ENCODE measurements around the gene EMILIN3.
A peak's percentile ranks its signal among the peaks of the same experiment; 100 is the strongest.

The EMILIN3 gene

GRCh38 chr20:41366546-41367392 lies at the start of gene EMILIN3:
Gene EMILIN3 (minus strand): TSS chr20:41366818. CDS start chr20:41366634, 184 bp downstream.
- DNase-seq: no peak

- no peak for DNase-seq
These were observed 48.6 kb upstream of the EMILIN3 start for GRCh38 chr20:41415191-41415590.

GRCh38 chr20:41413169-41413568 lies 46.6 kb upstream of the EMILIN3 start:
- DNase-seq: no peak

GRCh38 chr20:41412324-41413120 lies 45.9 kb upstream of the EMILIN3 start:
- no peak for DNase-seq

GRCh38 chr20:41411391-41411847 lies 44.8 kb upstream of the EMILIN3 start:
- DNase-seq: peak; percentile 23

GRCh38 chr20:41408986-41409385 lies 42.4 kb upstream of the EMILIN3 start:
- DNase-seq: no peak

- DNase-seq: no peak
These were observed 41.7 kb upstream of the EMILIN3 start for GRCh38 chr20:41408156-41408794.

GRCh38 chr20:41407607-41408006 lies 41.0 kb upstream of the EMILIN3 start:
- DNase-seq: no peak

- DNase-seq: no peak
These were observed 40.4 kb upstream of the EMILIN3 start for GRCh38 chr20:41406896-41407444.

GRCh38 chr20:41406353-41406752 lies 39.7 kb upstream of the EMILIN3 start:
- no peak for DNase-seq

- no peak for DNase-seq
These were observed 38.8 kb upstream of the EMILIN3 start for GRCh38 chr20:41405436-41405835.

GRCh38 chr20:41403604-41404003 lies 37.0 kb upstream of the EMILIN3 start:
- no peak for DNase-seq

GRCh38 chr20:41398408-41398807 lies 31.8 kb upstream of the EMILIN3 start:
- no peak for DNase-seq

- DNase-seq: no peak
These were observed 29.3 kb upstream of the EMILIN3 start for GRCh38 chr20:41395667-41396664.

- DNase-seq: no peak
These were observed 28.5 kb upstream of the EMILIN3 start for GRCh38 chr20:41394931-41395666.

- no peak for DNase-seq
These were observed 27.5 kb upstream of the EMILIN3 start for GRCh38 chr20:41394081-41394480.

GRCh38 chr20:41393705-41394066 lies 27.1 kb upstream of the EMILIN3 start:
- no peak for DNase-seq

- no peak for DNase-seq
These were observed 26.5 kb upstream of the EMILIN3 start for GRCh38 chr20:41392871-41393704.

- DNase-seq: no peak
These were observed 25.7 kb upstream of the EMILIN3 start for GRCh38 chr20:41392295-41392694.

- no peak for DNase-seq
These were observed 25.0 kb upstream of the EMILIN3 start for GRCh38 chr20:41391587-41392001.

All from RPMI8226 (cell line).